K562 (cell line): Measurements from ENCODE around the gene MILR1. TPM values are rescaled to one million over a fixed set of nuclear protein-coding genes. Genes with fewer than 3 reads are reported as not detected.

Experiments
- AFF1 ChIP-seq, 2 experiments: fragments of 450-650 bp; IDR thresholded peaks; 2 replicates each; pipeline ENCODE4 v1.6.1; 2018; ENCODE audit warnings: mild to moderate bottlenecking in 2 of 2, low read depth in 1 of 2; ENCODE audit not compliant: partially characterized antibody in 2 of 2
- ATF7 ChIP-seq: fragments of 450-650 bp; IDR thresholded peaks from 2 replicates; pipeline ENCODE4 v1.7.1; 2014; ENCODE audit warnings: mild to moderate bottlenecking, moderate library complexity
- BRF2 ChIP-seq: IDR thresholded peaks from 3 replicates; pipeline ENCODE4 v1.6.1; 2011; ENCODE audit warnings: borderline replicate concordance, mild to moderate bottlenecking; ENCODE audit not compliant: insufficient read length, insufficient read depth
- CBX3 ChIP-seq, 2 experiments: IDR thresholded peaks; 1 replicate in 1 of 2; 2 replicates in 1 of 2; pipeline ENCODE4 v1.6.1; 2012; ENCODE audit warnings: inconsistent platforms in 2 of 2, low read length in 2 of 2, borderline replicate concordance in 1 of 2, control low read depth in 1 of 2
- HMBOX1 ChIP-seq: sonication (generic); IDR thresholded peaks from 2 replicates; pipeline ENCODE4 v1.6.1; 2016
- JUND ChIP-seq, 2 experiments: IDR thresholded peaks; 2 replicates in 1 of 2; 3 replicates in 1 of 2; pipeline ENCODE4 v1.6.1; 2011; ENCODE audit warnings: borderline replicate concordance in 2 of 2, low read depth in 2 of 2, low read length in 2 of 2, improper control_type of control experiment in 1 of 2, missing biosample characterization in 1 of 2, missing genetic modification characterization in 1 of 2, missing genetic modification reagents in 1 of 2
- MIER1 ChIP-seq: fragments of 450-650 bp; IDR thresholded peaks from 2 replicates; pipeline ENCODE4 v1.6.1; 2016; ENCODE audit warnings: antibody characterized with exemption, mild to moderate bottlenecking, low read depth
- NCOR1 ChIP-seq: fragments of 450-650 bp; IDR thresholded peaks from 2 replicates; pipeline ENCODE4 v1.6.1; 2016; ENCODE audit warnings: mild to moderate bottlenecking, moderate library complexity
- NFE2 ChIP-seq: IDR thresholded peaks from 2 replicates; pipeline ENCODE4 v1.6.1; 2014; ENCODE audit warnings: antibody characterized with exemption, low read depth
- NFXL1 ChIP-seq: fragments of 450-650 bp; formaldehyde crosslinking; IDR thresholded peaks from 2 replicates; pipeline ENCODE4 v1.4.0; 2021; ENCODE audit warnings: mild to moderate bottlenecking
- NR2C2 ChIP-seq, 2 experiments: fragments of 200-800 bp in 1 of 2; sonication (Bioruptor generic) in 1 of 2; sonication (generic) in 1 of 2; formaldehyde crosslinking in 1 of 2; IDR thresholded peaks; 2 replicates each; pipeline versions ENCODE4 v1.6.1 to v1.8.0; 2016 to 2022; ENCODE audit warnings: mild to moderate bottlenecking in 1 of 2, missing compliant biosample characterization in 1 of 2, missing genetic modification characterization in 1 of 2, missing genetic modification reagents in 1 of 2
- TAF7 ChIP-seq: fragments of 450-650 bp; IDR thresholded peaks from 2 replicates; pipeline ENCODE4 v1.6.1; 2016; ENCODE audit warnings: missing genetic modification characterization, missing compliant biosample characterization
- TBL1XR1 ChIP-seq, 2 experiments: IDR thresholded peaks; 2 replicates each; pipeline ENCODE4 v1.6.1; 2012; ENCODE audit warnings: improper control_type of control experiment in 2 of 2, low read length in 2 of 2, mild to moderate bottlenecking in 1 of 2
- ZNF766 ChIP-seq: fragments of 200-800 bp; sonication (Bioruptor generic); conservative IDR thresholded peaks from 2 replicates; pipeline ENCODE4 v1.6.1; 2016; ENCODE audit warnings: missing genetic modification characterization, missing compliant biosample characterization
- polyA plus RNA-seq, 8 experiments: library from polyadenylated mRNA; depleted of rRNA in 4 of 8; stranded (reverse) in 5 of 8; unstranded in 3 of 8; fragments of >200 nt; fragmentation: Nextera tagmentation in 2 of 8; fragmentation: Illumina TruSeq in 1 of 8; extraction: Ambion mirVana in 2 of 8; extraction: Trizol in 1 of 8; gene quantifications; 2 replicates each; pipeline versions ENCODE4 v1.2.1 to v1.2.3, GENCODE V29; 2011 to 2014; ENCODE audit warnings: inconsistent platforms in 1 of 8, missing spikeins in 1 of 8
- total RNA-seq, 7 experiments: library from RNA; depleted of rRNA in 6 of 7; stranded (reverse); fragments of >200 nt in 6 of 7; fragmentation: Illumina TruSeq in 2 of 7; extraction: Trizol in 2 of 7; gene quantifications; 2 replicates each; pipeline versions ENCODE4 v1.2.1 to v1.2.3, GENCODE V29; 2011 to 2021; ENCODE audit warnings: low replicate concordance in 1 of 7
- TF ChIP-seq, protein P1 (sequence below), 2 experiments: fragments of 200-800 bp in 1 of 2; sonication (Bioruptor generic) in 1 of 2; sonication (generic) in 1 of 2; formaldehyde crosslinking in 1 of 2; IDR thresholded peaks in 1 of 2; conservative IDR thresholded peaks in 1 of 2; 2 replicates each; pipeline versions ENCODE4 v1.5.0 to v1.6.1; 2016 to 2020; ENCODE audit warnings: missing compliant biosample characterization in 1 of 2, missing genetic modification characterization in 1 of 2, missing genetic modification reagents in 1 of 2

Gene MILR1
- total and polyA plus RNA-seq, 9 of the 15 experiments (the other 6 are each of a cell fraction or from before 2014, with no cell fraction given) = 3.8 to 14.1 (median 7.1) TPM

GRCh38 chr17:64448665-64449512 lies at the start of gene MILR1 (continued):
- TF ChIP-seq HMBOX1 (peak; percentile 96), NR2C2 (CRISPR knock-in tag; IDR thresholded peaks at IDR 0.05) (no peak), NR2C2 (tag; IDR thresholded peaks at IDR 0.05) (peak; percentile 94), ZNF766 (CRISPR knock-in tag) (peak; percentile 74; the same call in 1 of the 2 replicates), TAF7 (tag) (0 out of 2 replicates have a peak, but pooled peaks have one; percentile 59), TBL1XR1 (IDR thresholded peaks at IDR 0.05; ENCODE audit: low read length in 2 of 2) (peak in 1 of 2 experiments; percentile 44; a peak in 1 of 4 replicates), NFXL1 (CRISPR knock-in tag) (no peak), NCOR1 (no peak), JUND (IDR thresholded peaks at IDR 0.05; ENCODE audit: borderline replicate concordance, low read depth, low read length) (peak; percentile 93), JUND (tag; IDR thresholded peaks at IDR 0.05; ENCODE audit: borderline replicate concordance, low read depth, low read length) (peak; percentile 91; the same call in 2 of the 3 replicates), ATF7 (peak; percentile 64; the same call in 1 of the 2 replicates), AFF1 (IDR thresholded peaks at IDR 0.05; ENCODE audit: low read depth in 1 of 2, partially characterized antibody in 2 of 2) (peak in 1 of 2 experiments; percentile 57), CBX3 (IDR thresholded peaks at IDR 0.05; ENCODE audit: borderline replicate concordance in 1 of 2, low read length in 2 of 2) (peak in 1 of 2 experiments; percentile 52; a peak in 1 of 3 replicates), MIER1 (no peak), BRF2 (no peak), NFE2 (peak; percentile 32)
- TF ChIP-seq, protein P1, sequence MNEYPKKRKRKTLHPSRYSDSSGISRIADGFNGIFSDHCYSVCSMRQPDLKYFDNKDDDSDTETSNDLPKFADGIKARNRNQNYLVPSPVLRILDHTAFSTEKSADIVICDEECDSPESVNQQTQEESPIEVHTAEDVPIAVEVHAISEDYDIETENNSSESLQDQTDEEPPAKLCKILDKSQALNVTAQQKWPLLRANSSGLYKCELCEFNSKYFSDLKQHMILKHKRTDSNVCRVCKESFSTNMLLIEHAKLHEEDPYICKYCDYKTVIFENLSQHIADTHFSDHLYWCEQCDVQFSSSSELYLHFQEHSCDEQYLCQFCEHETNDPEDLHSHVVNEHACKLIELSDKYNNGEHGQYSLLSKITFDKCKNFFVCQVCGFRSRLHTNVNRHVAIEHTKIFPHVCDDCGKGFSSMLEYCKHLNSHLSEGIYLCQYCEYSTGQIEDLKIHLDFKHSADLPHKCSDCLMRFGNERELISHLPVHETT (CRISPR knock-in tag; conservative IDR thresholded peaks at IDR 0.05 in 1 of 2, IDR thresholded peaks at IDR 0.05 in 1 of 2) = 0 out of 4 replicates have a peak, but pooled peaks of 1 of the 2 experiments have one; percentile 47
